Thyroid gland (tissue), 4 donors: Measurements from ENCODE around the gene PLD2. TPM values are rescaled to one million over a fixed set of nuclear protein-coding genes. Genes with fewer than 3 reads are reported as not detected.

Source experiments
- DNase-seq, 2 donors: peaks; one replicate each; pipeline ENCODE4 v3.0.0-alpha.2; 2019
- H3K27ac ChIP-seq, 3 donors: fragments of 200-600 bp; sonication (generic); 1 replicate in 2 of 3; 2 replicates in 1 of 3; pipeline ENCODE4 v1.5.1; 2016 to 2019; ENCODE audit warnings: mild to moderate bottlenecking in 1 of 3, moderate library complexity in 1 of 3
- H3K27me3 ChIP-seq: fragments of 200-600 bp; sonication (generic); one replicate; pipeline ENCODE4 v1.5.1; 2019
- H3K36me3 ChIP-seq, 2 donors: fragments of 200-600 bp; sonication (generic); one replicate each; pipeline ENCODE4 v1.5.1; 2016 to 2019
- H3K4me1 ChIP-seq, 2 donors: fragments of 200-600 bp; sonication (generic); one replicate each; pipeline ENCODE4 v1.5.1; 2017 to 2019
- H3K4me3 ChIP-seq, 3 donors: fragments of 200-600 bp; sonication (generic); replicated peaks in 1 of 3; 1 replicate in 2 of 3; 2 replicates in 1 of 3; pipeline ENCODE4 v1.5.1; 2016; ENCODE audit warnings: mild to moderate bottlenecking in 1 of 3
- H3K9me3 ChIP-seq: fragments of 200-600 bp; sonication (generic); one replicate; pipeline ENCODE4 v1.5.1; 2017
- CTCF ChIP-seq, 6 experiments: fragments of 200-600 bp in 3 of 6; fragments of 450-650 bp in 3 of 6; sonication (generic) in 3 of 6; IDR thresholded peaks; one replicate each; pipeline ENCODE4 v1.5.1; 2016 to 2019; ENCODE audit warnings: antibody characterized with exemption in 6 of 6, mild to moderate bottlenecking in 2 of 6, inconsistent platforms in 1 of 6, moderate library complexity in 1 of 6
- POLR2A ChIP-seq, 2 donors: fragments of 450-650 bp; IDR thresholded peaks; one replicate each; pipeline ENCODE4 v1.6.1; 2017; ENCODE audit warnings: antibody characterized with exemption in 2 of 2, mild to moderate bottlenecking in 2 of 2, moderate library complexity in 1 of 2
- WGBS, 2 donors: methylation state at CpG; one replicate each; pipeline ENCODE4 v1.1.5; 2017; 5-methylcytosine and 5-hydroxymethylcytosine counted together
- intact Hi-C: fragments of 100-400 bp; cut with DNase I; formaldehyde crosslinking; loops from one replicate; pipeline ENCODE4 v1.15.1; 2023
- total RNA-seq, 4 donors: library from RNA; depleted of rRNA; stranded (reverse); fragments of >200 nt; gene quantifications; one replicate each; pipeline ENCODE4 v1.2.3, GENCODE V29; 2016

Gene PLD2
- total RNA-seq, 4 donors from 2014 or later = 10.7 to 20.0 (median 16.2) TPM

DNA sequence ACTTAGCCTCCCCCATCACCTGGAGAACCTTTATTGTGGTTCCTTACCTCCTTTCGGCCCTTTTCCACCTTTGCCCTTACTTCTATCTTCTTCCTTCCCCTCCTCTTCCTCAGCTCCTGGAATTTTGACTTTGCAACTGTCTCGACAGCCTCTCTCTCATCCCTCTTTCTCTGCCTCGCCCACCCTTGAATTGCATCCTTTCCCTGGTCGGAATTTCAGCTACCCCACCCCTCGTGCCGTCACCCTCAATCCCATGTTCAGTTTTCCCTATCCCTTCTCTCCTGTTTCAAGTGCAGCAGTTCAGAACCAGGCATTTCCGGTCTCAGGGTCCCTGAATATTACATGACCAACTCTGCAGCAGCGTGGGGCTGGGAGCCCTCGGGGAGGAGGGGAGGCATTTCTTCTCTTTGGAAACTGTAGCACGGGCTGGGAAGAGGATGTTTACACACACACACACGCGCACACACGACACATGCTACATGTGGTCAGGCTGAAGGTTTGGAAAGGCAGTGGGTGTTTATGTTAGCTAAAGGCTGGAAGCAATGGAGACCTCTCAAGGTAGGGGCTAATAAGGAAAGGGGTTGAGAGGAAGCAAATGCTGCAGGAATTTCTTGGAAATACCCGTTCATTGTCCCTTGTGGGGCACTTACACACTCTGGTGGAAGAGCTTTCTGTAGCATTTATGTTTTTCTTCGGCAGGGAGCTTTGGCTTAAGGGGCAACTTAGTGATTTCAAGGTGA, 27.2 kb downstream of the PLD2 start:
- no peaks in the 10 kb centered on the region for H3K27me3 ChIP-seq
- TF ChIP-seq CTCF (IDR thresholded peaks at IDR 0.05) = no peak
- peak; percentile 25 to 32 for DNase-seq
- no peaks in the 10 kb centered on the region for H3K9me3 ChIP-seq
- 4 to 5% methylated on average over 15 of the region's 15 CpGs for WGBS, 2 donors
- peaks cover 12 to 24% of the 10 kb centered on the region in 2 donors for H3K4me1 ChIP-seq
- peak overlapping the region; percentile 69 to 83 (median 69) for H3K27ac ChIP-seq
- H3K4me3 ChIP-seq = peak overlapping the region; percentile 49 to 95 (median 92)
- no peaks in the 10 kb centered on the region for H3K36me3 ChIP-seq
- intact Hi-C loops = no loop called here

DNA sequence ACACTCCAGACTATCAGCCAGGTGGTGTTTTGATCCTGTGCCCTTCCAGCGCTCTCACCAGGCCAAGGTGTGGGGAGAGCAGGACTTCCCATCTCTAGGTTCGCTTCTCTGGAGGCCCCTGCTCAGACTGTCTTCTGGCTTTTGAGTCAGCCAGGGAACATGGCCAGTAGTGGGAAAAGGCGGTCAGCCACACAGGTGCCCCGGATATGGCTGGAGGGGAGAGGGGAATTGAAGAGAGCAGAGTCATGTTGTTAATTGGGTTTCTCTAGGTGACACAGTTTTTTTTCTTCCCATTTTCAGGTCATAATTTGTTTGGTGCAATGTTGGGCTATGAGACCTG, 27.7 kb downstream of the PLD2 start:
- Histone ChIP-seq H3K4me1 (peaks cover 12 to 24% of the 10 kb centered on the region in 2 donors), H3K9me3 (no peaks in the 10 kb centered on the region), H3K4me3 (no peak overlapping the region), H3K27me3 (no peaks in the 10 kb centered on the region), H3K27ac (no peak overlapping the region), H3K36me3 (no peaks in the 10 kb centered on the region)
- TF ChIP-seq POLR2A (IDR thresholded peaks at IDR 0.05) (no peak), CTCF (IDR thresholded peaks at IDR 0.05) (no peak)
- WGBS, 2 donors = 58 to 68% methylated on average over 4 of the region's 4 CpGs
- DNase-seq = no peak
- intact Hi-C loops = no loop called here

- 91 to 95% methylated on average over 4 of the region's 4 CpGs for WGBS, 2 donors
- intact Hi-C loops = no loop called here
- no peaks in the 10 kb centered on the region for H3K36me3 ChIP-seq
- H3K27me3 ChIP-seq = no peaks in the 10 kb centered on the region
- no peak for DNase-seq
- H3K9me3 ChIP-seq = no peaks in the 10 kb centered on the region
- no peak overlapping the region for H3K27ac ChIP-seq
- TF ChIP-seq CTCF (IDR thresholded peaks at IDR 0.05) = no peak
- TF ChIP-seq POLR2A (IDR thresholded peaks at IDR 0.05) = no peak
- no peak overlapping the region for H3K4me3 ChIP-seq
- peaks cover 12 to 24% of the 10 kb centered on the region in 2 donors for H3K4me1 ChIP-seq
These were observed 29.3 kb downstream of the PLD2 start for GRCh38 chr17:4836221-4836620.

DNA sequence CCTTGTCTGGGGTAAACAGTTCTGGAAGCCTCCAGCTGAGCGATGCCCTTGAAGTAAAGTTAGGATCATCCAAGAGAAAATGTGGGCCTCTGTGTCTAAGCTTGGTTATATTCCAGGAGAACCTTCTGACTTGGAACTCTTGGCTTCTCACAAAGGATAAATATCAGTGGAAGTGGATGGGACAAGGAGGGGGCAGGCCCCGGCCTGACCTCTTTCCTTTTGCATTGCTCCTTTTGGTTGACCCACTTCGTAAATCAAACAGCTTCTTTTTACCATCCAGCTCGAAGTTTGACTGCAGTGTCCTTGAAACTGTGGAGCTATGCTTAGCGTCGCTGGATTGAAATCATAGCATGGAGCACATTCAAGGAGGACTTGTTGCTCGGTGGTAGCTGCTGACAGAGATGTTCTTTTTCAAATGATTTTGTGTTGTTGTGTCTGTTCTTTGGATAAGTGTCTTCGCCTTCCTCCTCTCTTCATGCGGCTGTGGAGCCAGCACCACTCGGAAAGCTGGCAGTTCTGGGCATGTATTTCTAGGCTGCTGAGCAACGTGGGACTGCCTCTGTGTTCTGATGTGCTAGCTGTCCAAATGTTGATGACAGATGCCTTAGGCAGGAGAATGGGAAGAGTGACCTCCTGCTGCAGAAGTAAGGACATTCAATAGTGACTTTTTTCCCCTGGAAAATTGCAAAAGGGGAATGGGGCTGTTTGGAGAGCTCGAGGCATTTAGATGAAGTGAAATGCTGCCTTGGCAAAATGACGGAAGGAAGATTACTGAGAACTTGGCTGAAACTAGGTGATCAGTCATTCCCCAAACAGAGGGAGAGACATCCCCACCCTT, 30.7 kb downstream of the PLD2 start:
- H3K9me3 ChIP-seq = no peaks in the 10 kb centered on the region
- TF ChIP-seq POLR2A (IDR thresholded peaks at IDR 0.05) = no peak
- no peak for TF ChIP-seq CTCF (IDR thresholded peaks at IDR 0.05)
- no peak overlapping the region for H3K4me3 ChIP-seq
- H3K27me3 ChIP-seq = no peaks in the 10 kb centered on the region
- no peaks in the 10 kb centered on the region for H3K36me3 ChIP-seq
- no peak overlapping the region for H3K27ac ChIP-seq
- WGBS, 2 donors = 67 to 68% methylated on average over 13 of the region's 13 CpGs
- DNase-seq = no peak
- peaks cover 12 to 24% of the 10 kb centered on the region in 2 donors for H3K4me1 ChIP-seq
- intact Hi-C loops = no loop called here

GRCh38 chr17:4838309-4838785, 31.4 kb downstream of the PLD2 start:
- 85% methylated on average over 3 of the region's 3 CpGs for WGBS, 2 donors
- TF ChIP-seq POLR2A (IDR thresholded peaks at IDR 0.05) = no peak
- Histone ChIP-seq H3K27me3 (no peaks in the 10 kb centered on the region), H3K27ac (no peak overlapping the region), H3K4me1 (peaks cover 12 to 24% of the 10 kb centered on the region in 2 donors), H3K4me3 (no peak overlapping the region), H3K36me3 (no peaks in the 10 kb centered on the region), H3K9me3 (no peaks in the 10 kb centered on the region)
- no peak for DNase-seq
- intact Hi-C loops = no loop called here
